ENCODE results near the gene ESYT1. TPM values are rescaled to one million over a fixed set of nuclear protein-coding genes. Genes with fewer than 3 reads are reported as not detected.

The ESYT1 gene
- polyA plus RNA-seq, 1 donor from 2014 or later: 19.6 TPM

- no peak overlapping the region for H3K4me3 ChIP-seq (ENCODE audit: low read length)
- no peak overlapping the region for H3K4me2 ChIP-seq (ENCODE audit: low read length)
- no peaks in the 10 kb centered on the region for H3K36me3 ChIP-seq (ENCODE audit: insufficient read depth, low read length)
- peaks cover 3% of the 10 kb centered on the region for H3F3A ChIP-seq (ENCODE audit: insufficient read depth, low read length, poor library complexity, severe bottlenecking)
- H4K20me1 ChIP-seq (ENCODE audit: insufficient read depth): no peaks in the 10 kb centered on the region
- no peak for TF ChIP-seq SMC3 (conservative IDR thresholded peaks at IDR 0.05; ENCODE audit: poor library complexity)
- no peak for TF ChIP-seq EZH2 (IDR thresholded peaks at IDR 0.05; ENCODE audit: borderline replicate concordance, insufficient read depth, low read length, poor library complexity, severe bottlenecking)
- no peak for TF ChIP-seq CTCF (IDR thresholded peaks at IDR 0.05; ENCODE audit: poor library complexity, severe bottlenecking)
- no peak for TF ChIP-seq TAF1 (IDR thresholded peaks at IDR 0.05; ENCODE audit: low read depth)
- TF ChIP-seq REST (IDR thresholded peaks at IDR 0.05; ENCODE audit: borderline replicate concordance): no peak
- TF ChIP-seq MXI1 (conservative IDR thresholded peaks at IDR 0.05; ENCODE audit: poor library complexity, severe bottlenecking): no peak
- no peak for TF ChIP-seq EP300 (conservative IDR thresholded peaks at IDR 0.05; ENCODE audit: poor library complexity, severe bottlenecking)
- TF ChIP-seq POLR2AphosphoS5 (IDR thresholded peaks at IDR 0.05): no peak
- TF ChIP-seq RAD21 (conservative IDR thresholded peaks at IDR 0.05): no peak
- no peaks in the 10 kb centered on the region for H3K9me3 ChIP-seq (ENCODE audit: low read length)
- H3K9ac ChIP-seq (ENCODE audit: low read length): no peak overlapping the region
- no peaks in the 10 kb centered on the region for H3K9me2 ChIP-seq (ENCODE audit: insufficient read depth, low read length)
- no peak overlapping the region for H2AFZ ChIP-seq (ENCODE audit: low read depth, low read length)
- H3K27me3 ChIP-seq (ENCODE audit: insufficient read depth, low read depth, low read length): no peaks in the 10 kb centered on the region
- no peak overlapping the region for H3K27ac ChIP-seq (ENCODE audit: low read length)
- H3K79me2 ChIP-seq (replicated peaks; ENCODE audit: insufficient read depth, low read length): peaks cover 14% of the 10 kb centered on the region
Measured at GRCh38 chr12:56150563-56150962, 22.5 kb downstream of the ESYT1 start.

- H2AFZ ChIP-seq (ENCODE audit: low read depth, low read length): peak overlapping the region; percentile 94
- TF ChIP-seq REST (IDR thresholded peaks at IDR 0.05; ENCODE audit: borderline replicate concordance): no peak
- peak; percentile 54 for TF ChIP-seq CTCF (IDR thresholded peaks at IDR 0.05; ENCODE audit: poor library complexity, severe bottlenecking)
- TF ChIP-seq POLR2AphosphoS5 (IDR thresholded peaks at IDR 0.05): no peak
- H4K20me1 ChIP-seq (ENCODE audit: insufficient read depth): no peaks in the 10 kb centered on the region
- H3K27ac ChIP-seq (ENCODE audit: low read length): peak overlapping the region; percentile 85
- H3K4me3 ChIP-seq (ENCODE audit: low read length): peak overlapping the region; percentile 73
- H3K9me3 ChIP-seq (ENCODE audit: low read length): no peaks in the 10 kb centered on the region
- peaks cover 14% of the 10 kb centered on the region for H3K79me2 ChIP-seq (replicated peaks; ENCODE audit: insufficient read depth, low read length)
- H3K9me2 ChIP-seq (ENCODE audit: insufficient read depth, low read length): no peaks in the 10 kb centered on the region
- H3K36me3 ChIP-seq (ENCODE audit: insufficient read depth, low read length): no peaks in the 10 kb centered on the region
- peaks cover 3% of the 10 kb centered on the region for H3F3A ChIP-seq (ENCODE audit: insufficient read depth, low read length, poor library complexity, severe bottlenecking)
- H3K27me3 ChIP-seq (ENCODE audit: insufficient read depth, low read depth, low read length): no peaks in the 10 kb centered on the region
- H3K9ac ChIP-seq (ENCODE audit: low read length): peak overlapping the region; percentile 80
- H3K4me2 ChIP-seq (ENCODE audit: low read length): peak overlapping the region; percentile 78
Measured at GRCh38 chr12:56151672-56152131, 23.6 kb downstream of the ESYT1 start.
